K562 (cell line): Measurements from ENCODE around the gene MLKL. TPM values are rescaled to one million over a fixed set of nuclear protein-coding genes. Genes with fewer than 3 reads are reported as not detected.

Experiments
- ATAC-seq: fragments of 200-7000 bp; cut with Tn5 transposase; 3 replicates; pipeline ENCODE4 v1.9.1; 2020; ENCODE audit warnings: moderate library complexity
- BruUV-seq: library from RNA; stranded (reverse); fragments of 400-500 nt; replicated peaks from 2 replicates; lab custom pipeline; 2021; lab: Mats Ljungman, UMichigan
- CTCF ChIA-PET: fragments of 300-600 bp; formaldehyde crosslinking; extraction: SDS; loops from one replicate; lab custom pipeline; 2021; ENCODE audit warnings: low intra/inter-chr PET ratio; lab: Yijun Ruan, JAX
- POLR2A ChIA-PET: fragments of 300-600, 350-650 bp; sonication (Branson Sonifier 250); formaldehyde crosslinking; extraction: SDS; loops from one replicate; lab custom pipeline; 2021; ENCODE audit warnings: antibody characterized with exemption, inconsistent platforms; lab: Yijun Ruan, JAX
- DNase-seq, 4 experiments: peaks; one replicate each; pipeline versions ENCODE4 v3.0.0 to v3.0.0-alpha.2; 2011 to 2018; ENCODE audit warnings: low spot score in 3 of 4, mixed read lengths in 3 of 4; ENCODE audit errors: extremely low read depth in 1 of 4
- FAIRE-seq: peaks from 2 replicates; lab custom pipeline; 2011; peaks lifted over from hg19 to GRCh38; lab: Jason Lieb, UNC
- H2AFZ ChIP-seq: 2 replicates; pipeline ENCODE4 v1.6.0; 2011; ENCODE audit warnings: low read depth, low read length, control low read depth, inconsistent platforms
- H3K27ac ChIP-seq: fragments of 200-600 bp; 3 replicates; pipeline ENCODE4 v1.8.0; 2011; ENCODE audit warnings: low read depth, mild to moderate bottlenecking, control low read depth, inconsistent platforms, low read length, moderate library complexity, mixed read lengths; ENCODE audit errors: extremely low read depth
- H3K27me3 ChIP-seq, 2 experiments: fragments of 300-600 bp in 1 of 2; 2 replicates in 1 of 2; 3 replicates in 1 of 2; pipeline versions ENCODE4 v1.6.0 to v1.8.0; 2011; ENCODE audit warnings: inconsistent platforms in 2 of 2, low read length in 2 of 2, mild to moderate bottlenecking in 1 of 2, mixed read lengths in 1 of 2, moderate library complexity in 1 of 2; ENCODE audit not compliant: control insufficient read depth in 2 of 2, insufficient read depth in 2 of 2
- H3K36me3 ChIP-seq: fragments of 300-600 bp; 3 replicates; pipeline ENCODE4 v1.8.0; 2011; ENCODE audit warnings: mild to moderate bottlenecking, low read length, inconsistent platforms; ENCODE audit not compliant: control insufficient read depth, insufficient read depth
- H3K4me1 ChIP-seq, 2 experiments: fragments of 200-600 bp in 1 of 2; replicated peaks in 1 of 2; 2 replicates in 1 of 2; 3 replicates in 1 of 2; pipeline versions ENCODE4 v1.5.1 to v1.8.0; 2011; ENCODE audit warnings: inconsistent platforms in 2 of 2, low read length in 2 of 2, mild to moderate bottlenecking in 1 of 2, mixed read lengths in 1 of 2, moderate library complexity in 1 of 2; ENCODE audit not compliant: control insufficient read depth in 2 of 2, insufficient read depth in 2 of 2
- H3K4me2 ChIP-seq: 2 replicates; pipeline ENCODE4 v1.6.1; 2011; ENCODE audit warnings: low read length, control low read depth, inconsistent platforms, mixed read lengths; ENCODE audit not compliant: insufficient read depth
- H3K4me3 ChIP-seq: fragments of 200-600 bp; sonication (generic), shearing (Covaris generic); 2 replicates; pipeline ENCODE4 v1.5.1; 2016; ENCODE audit warnings: control low read depth, inconsistent platforms
- H3K79me2 ChIP-seq: fragments of 200-600 bp; 3 replicates; pipeline ENCODE4 v1.8.0; 2011; ENCODE audit warnings: low read length, inconsistent platforms; ENCODE audit not compliant: control insufficient read depth, insufficient read depth
- H3K9ac ChIP-seq, 2 experiments: 2 replicates each; pipeline versions ENCODE4 v1.6.0 to v1.6.1; 2011; ENCODE audit warnings: low read depth in 2 of 2, low read length in 2 of 2, control low read depth in 1 of 2, inconsistent platforms in 1 of 2, mild to moderate bottlenecking in 1 of 2, mixed read lengths in 1 of 2; ENCODE audit not compliant: insufficient read depth in 1 of 2
- H3K9me1 ChIP-seq: one replicate; pipeline ENCODE4 v1.6.0; 2011; ENCODE audit warnings: inconsistent platforms, mild to moderate bottlenecking, low read length, moderate library complexity; ENCODE audit not compliant: control insufficient read depth, insufficient read depth
- H3K9me3 ChIP-seq: replicated peaks from 2 replicates; pipeline ENCODE4 v1.5.1; 2011; ENCODE audit warnings: low read depth, low read length, inconsistent platforms; ENCODE audit not compliant: control insufficient read depth, insufficient read depth
- H4K20me1 ChIP-seq: replicated peaks from 2 replicates; pipeline ENCODE4 v1.6.1; 2011; ENCODE audit warnings: low read length, inconsistent platforms, mixed read lengths; ENCODE audit not compliant: control insufficient read depth, insufficient read depth
- CREM ChIP-seq: IDR thresholded peaks from 2 replicates; pipeline ENCODE4 v1.6.1; 2014; ENCODE audit warnings: antibody characterized with exemption, low read depth
- KAT7 ChIP-seq: sonication (generic); formaldehyde crosslinking; IDR thresholded peaks from 2 replicates; pipeline ENCODE4 v1.8.0; 2022; ENCODE audit warnings: missing genetic modification reagents, mild to moderate bottlenecking, borderline replicate concordance
- MCM5 ChIP-seq: fragments of 450-650 bp; IDR thresholded peaks from 2 replicates; pipeline ENCODE4 v1.6.1; 2016; ENCODE audit warnings: low read depth
- MIER1 ChIP-seq: fragments of 450-650 bp; IDR thresholded peaks from 2 replicates; pipeline ENCODE4 v1.6.1; 2016; ENCODE audit warnings: antibody characterized with exemption, mild to moderate bottlenecking, low read depth
- MXI1 ChIP-seq: IDR thresholded peaks from 2 replicates; pipeline ENCODE4 v1.6.1; 2011; ENCODE audit warnings: low read depth, mild to moderate bottlenecking, improper control_type of control experiment, low read length
- NBN ChIP-seq: fragments of 450-650 bp; IDR thresholded peaks from 2 replicates; pipeline ENCODE4 v1.6.1; 2016; ENCODE audit warnings: low read depth, mild to moderate bottlenecking
- RAD21 ChIP-seq, 2 experiments: fragments of 250-450 bp in 1 of 2; fragments of 450-650 bp in 1 of 2; sonication (Bioruptor Pico) in 1 of 2; formaldehyde crosslinking in 1 of 2; IDR thresholded peaks in 1 of 2; conservative IDR thresholded peaks in 1 of 2; 2 replicates each; pipeline versions ENCODE4 v1.4.0 to v1.8.0; 2020 to 2022; ENCODE audit warnings: mild to moderate bottlenecking in 2 of 2, moderate library complexity in 1 of 2
- YBX1 ChIP-seq: fragments of 450-650 bp; IDR thresholded peaks from 2 replicates; pipeline ENCODE4 v1.7.1; 2016; ENCODE audit warnings: mild to moderate bottlenecking
- ZZZ3 ChIP-seq: fragments of 450-650 bp; IDR thresholded peaks from 2 replicates; pipeline ENCODE4 v1.6.1; 2016; ENCODE audit warnings: antibody characterized with exemption, mild to moderate bottlenecking, moderate library complexity
- WGBS: fragments of 100-300 bp; shearing (Covaris generic); methylation state at CpG from one replicate; pipeline ENCODE4 v1.1.6; 2016; ENCODE audit warnings: low coverage, mixed read lengths; ENCODE audit not compliant: insufficient coverage; ENCODE audit errors: missing lambda C conversion rate; 5-methylcytosine and 5-hydroxymethylcytosine counted together
- in situ Hi-C: fragments of 300-500 bp; cut with MboI; formaldehyde crosslinking; loops from 4 replicates; pipeline ENCODE4 v1.15.0; 2018; ENCODE audit warnings: inconsistent platforms, mixed read lengths
- intact Hi-C: fragments of 100-400 bp; cut with micrococcal nuclease; formaldehyde crosslinking; loops from 2 replicates; pipeline ENCODE4 v1.14.2; 2022
- polyA plus RNA-seq, 8 experiments: library from polyadenylated mRNA; depleted of rRNA in 4 of 8; stranded (reverse) in 5 of 8; unstranded in 3 of 8; fragments of >200 nt; fragmentation: Nextera tagmentation in 2 of 8; fragmentation: Illumina TruSeq in 1 of 8; extraction: Ambion mirVana in 2 of 8; extraction: Trizol in 1 of 8; gene quantifications; 2 replicates each; pipeline versions ENCODE4 v1.2.1 to v1.2.3, GENCODE V29; 2011 to 2014; ENCODE audit warnings: inconsistent platforms in 1 of 8, missing spikeins in 1 of 8
- total RNA-seq, 7 experiments: library from RNA; depleted of rRNA in 6 of 7; stranded (reverse); fragments of >200 nt in 6 of 7; fragmentation: Illumina TruSeq in 2 of 7; extraction: Trizol in 2 of 7; gene quantifications; 2 replicates each; pipeline versions ENCODE4 v1.2.1 to v1.2.3, GENCODE V29; 2011 to 2021; ENCODE audit warnings: low replicate concordance in 1 of 7
- TF ChIP-seq, protein P1 (sequence below): fragments of 250-450 bp; sonication (Bioruptor Pico); IDR thresholded peaks from 2 replicates; pipeline ENCODE4 v1.8.0; 2022; ENCODE audit warnings: moderate library complexity, mild to moderate bottlenecking, inconsistent platforms
- TF ChIP-seq, protein P2 (sequence below), 3 experiments: IDR thresholded peaks in 2 of 3; conservative IDR thresholded peaks in 1 of 3; 2 replicates each; pipeline ENCODE4 v1.5.1; 2011 to 2012; ENCODE audit warnings: low read length in 3 of 3, mild to moderate bottlenecking in 3 of 3, control low read depth in 2 of 3, improper control_type of control experiment in 1 of 3, inconsistent platforms in 1 of 3, low read depth in 1 of 3, mixed read lengths in 1 of 3, moderate library complexity in 1 of 3; ENCODE audit not compliant: insufficient read depth in 2 of 3
- TF ChIP-seq, protein P3 (sequence below), 2 experiments: IDR thresholded peaks in 1 of 2; conservative IDR thresholded peaks in 1 of 2; 2 replicates each; pipeline ENCODE4 v1.6.1; 2016; ENCODE audit warnings: low read depth in 2 of 2, mild to moderate bottlenecking in 1 of 2, missing compliant biosample characterization in 1 of 2, missing genetic modification characterization in 1 of 2, moderate library complexity in 1 of 2
- TF ChIP-seq, protein P4 (sequence below): sonication (generic); formaldehyde crosslinking; IDR thresholded peaks from 2 replicates; pipeline ENCODE4 v1.9.0; 2022; ENCODE audit warnings: mild to moderate bottlenecking, missing genetic modification reagents

Gene MLKL
- total and polyA plus RNA-seq, 9 of the 15 experiments (the other 6 are each of a cell fraction or from before 2014, with no cell fraction given): 1.6 to 6.1 (median 4.8) TPM

DNA sequence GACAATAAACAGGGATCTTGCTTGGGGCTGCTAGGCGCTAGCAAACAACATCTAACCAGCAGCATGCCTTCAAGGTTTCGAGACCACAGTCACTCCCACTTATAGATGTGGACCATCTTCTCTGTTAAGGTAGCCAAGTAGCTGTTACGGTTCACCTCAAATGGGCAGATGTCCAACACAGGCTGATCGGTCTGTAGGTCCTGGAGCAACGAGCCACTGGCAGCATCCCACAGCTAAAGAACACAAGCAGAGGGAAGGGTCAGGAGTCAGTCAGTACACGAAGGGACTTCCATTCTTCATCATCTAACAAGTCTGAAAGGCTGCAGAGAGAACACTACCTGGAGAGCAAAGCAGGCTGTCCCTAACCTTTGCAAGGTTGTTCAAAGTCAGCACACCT, 76.8 kb downstream of the MLKL start (continued):
- TF ChIP-seq MXI1 (no peak), YBX1 (no peak), KAT7 (no peak), MIER1 (no peak), CREM (no peak), NBN (no peak), MCM5 (no peak)
- TF ChIP-seq, protein P1, sequence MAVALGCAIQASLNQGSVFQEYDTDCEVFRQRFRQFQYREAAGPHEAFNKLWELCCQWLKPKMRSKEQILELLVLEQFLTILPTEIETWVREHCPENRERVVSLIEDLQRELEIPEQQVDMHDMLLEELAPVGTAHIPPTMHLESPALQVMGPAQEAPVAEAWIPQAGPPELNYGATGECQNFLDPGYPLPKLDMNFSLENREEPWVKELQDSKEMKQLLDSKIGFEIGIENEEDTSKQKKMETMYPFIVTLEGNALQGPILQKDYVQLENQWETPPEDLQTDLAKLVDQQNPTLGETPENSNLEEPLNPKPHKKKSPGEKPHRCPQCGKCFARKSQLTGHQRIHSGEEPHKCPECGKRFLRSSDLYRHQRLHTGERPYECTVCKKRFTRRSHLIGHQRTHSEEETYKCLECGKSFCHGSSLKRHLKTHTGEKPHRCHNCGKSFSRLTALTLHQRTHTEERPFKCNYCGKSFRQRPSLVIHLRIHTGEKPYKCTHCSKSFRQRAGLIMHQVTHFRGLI (CRISPR knock-in tag): no peak
- TF ChIP-seq, all 486 proteins: peak for 0

DNA sequence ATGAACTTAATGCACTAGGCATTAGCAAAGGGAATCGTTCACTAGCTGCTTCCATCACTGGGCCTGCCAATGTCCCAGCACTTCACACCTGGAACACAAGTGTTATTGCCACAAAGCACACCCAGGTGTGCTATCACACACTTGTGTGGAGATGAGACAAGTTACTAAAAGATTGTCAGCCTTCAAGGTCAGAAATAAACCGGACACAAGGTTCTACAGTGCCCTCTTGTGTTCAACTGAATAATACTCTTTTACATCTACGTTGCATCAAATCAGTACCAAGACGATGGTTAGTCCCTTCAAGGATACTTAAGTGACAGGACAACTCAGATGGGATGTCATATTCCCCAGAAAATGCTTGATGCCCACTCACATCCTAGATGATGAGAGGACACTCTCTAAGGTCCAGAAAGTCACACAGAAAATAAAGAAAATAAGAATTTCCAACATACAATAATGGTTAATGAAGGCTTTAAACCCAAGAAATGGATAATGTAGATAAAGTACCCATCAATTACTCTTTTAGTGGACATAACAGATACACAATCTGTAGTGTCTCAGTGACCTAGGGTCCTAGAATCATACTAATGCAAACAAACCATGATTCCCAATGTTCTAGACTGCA, 77.3 kb downstream of the MLKL start:
- ChIA-PET CTCF (interaction anchor here (1.3 kb wide), 2 partner anchors 314 kb away, joined by 8 to 9 read pairs; no protein-coding TSS in a partner anchor), POLR2A (interaction anchor here (0.9 kb wide), 1 partner anchor 16 kb away, joined by 3 read pairs; the partner anchor contains the start of gene GLG1)
- no peak overlapping the region for H3K4me3 ChIP-seq
- H4K20me1 ChIP-seq: 0 out of 2 replicates have a peak, but pooled peaks cover 7% of the 10 kb centered on the region
- 39% methylated on average over 4 of the region's 4 CpGs for WGBS
- no peak overlapping the region for H3K4me2 ChIP-seq
- DNase-seq (peak; percentile 37 to 59 (median 38)), ATAC-seq (peak; percentile 76), FAIRE-seq (peak; percentile 74)
- no peak overlapping the region for H2AFZ ChIP-seq
- H3K9me3 ChIP-seq: no peaks in the 10 kb centered on the region
- in situ Hi-C loops (no loop called here), intact Hi-C loops (loop anchor here (5.0 kb wide), 1 partner anchor 311 kb away; no protein-coding TSS in a partner anchor)
- peaks cover 83% of the 10 kb centered on the region for H3K36me3 ChIP-seq
- H3K4me1 ChIP-seq: no peaks in the 10 kb centered on the region
- no TSS peak for BruUV-seq
- H3K9me1 ChIP-seq: no peaks in the 10 kb centered on the region
- H3K9ac ChIP-seq: no peak overlapping the region
- H3K27me3 ChIP-seq: no peaks in the 10 kb centered on the region
- H3K79me2 ChIP-seq: no peaks in the 10 kb centered on the region
- H3K27ac ChIP-seq: no peak overlapping the region
- TF ChIP-seq, protein P2, sequence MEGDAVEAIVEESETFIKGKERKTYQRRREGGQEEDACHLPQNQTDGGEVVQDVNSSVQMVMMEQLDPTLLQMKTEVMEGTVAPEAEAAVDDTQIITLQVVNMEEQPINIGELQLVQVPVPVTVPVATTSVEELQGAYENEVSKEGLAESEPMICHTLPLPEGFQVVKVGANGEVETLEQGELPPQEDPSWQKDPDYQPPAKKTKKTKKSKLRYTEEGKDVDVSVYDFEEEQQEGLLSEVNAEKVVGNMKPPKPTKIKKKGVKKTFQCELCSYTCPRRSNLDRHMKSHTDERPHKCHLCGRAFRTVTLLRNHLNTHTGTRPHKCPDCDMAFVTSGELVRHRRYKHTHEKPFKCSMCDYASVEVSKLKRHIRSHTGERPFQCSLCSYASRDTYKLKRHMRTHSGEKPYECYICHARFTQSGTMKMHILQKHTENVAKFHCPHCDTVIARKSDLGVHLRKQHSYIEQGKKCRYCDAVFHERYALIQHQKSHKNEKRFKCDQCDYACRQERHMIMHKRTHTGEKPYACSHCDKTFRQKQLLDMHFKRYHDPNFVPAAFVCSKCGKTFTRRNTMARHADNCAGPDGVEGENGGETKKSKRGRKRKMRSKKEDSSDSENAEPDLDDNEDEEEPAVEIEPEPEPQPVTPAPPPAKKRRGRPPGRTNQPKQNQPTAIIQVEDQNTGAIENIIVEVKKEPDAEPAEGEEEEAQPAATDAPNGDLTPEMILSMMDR (IDR thresholded peaks at IDR 0.05 in 2 of 3, conservative IDR thresholded peaks at IDR 0.05 in 1 of 3; ENCODE audit: insufficient read depth in 2 of 3, low read depth in 1 of 3, low read length in 3 of 3): peak; percentile 30 to 68 (median 59); a peak in 5 of 6 replicates
- TF ChIP-seq, protein P3, sequence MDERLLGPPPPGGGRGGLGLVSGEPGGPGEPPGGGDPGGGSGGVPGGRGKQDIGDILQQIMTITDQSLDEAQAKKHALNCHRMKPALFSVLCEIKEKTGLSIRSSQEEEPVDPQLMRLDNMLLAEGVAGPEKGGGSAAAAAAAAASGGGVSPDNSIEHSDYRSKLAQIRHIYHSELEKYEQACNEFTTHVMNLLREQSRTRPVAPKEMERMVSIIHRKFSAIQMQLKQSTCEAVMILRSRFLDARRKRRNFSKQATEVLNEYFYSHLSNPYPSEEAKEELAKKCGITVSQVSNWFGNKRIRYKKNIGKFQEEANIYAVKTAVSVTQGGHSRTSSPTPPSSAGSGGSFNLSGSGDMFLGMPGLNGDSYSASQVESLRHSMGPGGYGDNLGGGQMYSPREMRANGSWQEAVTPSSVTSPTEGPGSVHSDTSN (CRISPR knock-in tag; IDR thresholded peaks at IDR 0.05; ENCODE audit: low read depth): no peak
- TF ChIP-seq, protein P3 (tag; conservative IDR thresholded peaks at IDR 0.05; ENCODE audit: low read depth): no peak
- TF ChIP-seq, protein P4, sequence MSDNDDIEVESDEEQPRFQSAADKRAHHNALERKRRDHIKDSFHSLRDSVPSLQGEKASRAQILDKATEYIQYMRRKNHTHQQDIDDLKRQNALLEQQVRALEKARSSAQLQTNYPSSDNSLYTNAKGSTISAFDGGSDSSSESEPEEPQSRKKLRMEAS: no peak
- TF ChIP-seq RAD21 (CRISPR knock-in tag; conservative IDR thresholded peaks at IDR 0.05 in 1 of 2, IDR thresholded peaks at IDR 0.05 in 1 of 2) (peak; percentile 55 to 79), ZZZ3 (peak; percentile 76; the same call in 1 of the 2 replicates)
